Measurements from ENCODE around the gene B9D2.

Gene B9D2

DNA sequence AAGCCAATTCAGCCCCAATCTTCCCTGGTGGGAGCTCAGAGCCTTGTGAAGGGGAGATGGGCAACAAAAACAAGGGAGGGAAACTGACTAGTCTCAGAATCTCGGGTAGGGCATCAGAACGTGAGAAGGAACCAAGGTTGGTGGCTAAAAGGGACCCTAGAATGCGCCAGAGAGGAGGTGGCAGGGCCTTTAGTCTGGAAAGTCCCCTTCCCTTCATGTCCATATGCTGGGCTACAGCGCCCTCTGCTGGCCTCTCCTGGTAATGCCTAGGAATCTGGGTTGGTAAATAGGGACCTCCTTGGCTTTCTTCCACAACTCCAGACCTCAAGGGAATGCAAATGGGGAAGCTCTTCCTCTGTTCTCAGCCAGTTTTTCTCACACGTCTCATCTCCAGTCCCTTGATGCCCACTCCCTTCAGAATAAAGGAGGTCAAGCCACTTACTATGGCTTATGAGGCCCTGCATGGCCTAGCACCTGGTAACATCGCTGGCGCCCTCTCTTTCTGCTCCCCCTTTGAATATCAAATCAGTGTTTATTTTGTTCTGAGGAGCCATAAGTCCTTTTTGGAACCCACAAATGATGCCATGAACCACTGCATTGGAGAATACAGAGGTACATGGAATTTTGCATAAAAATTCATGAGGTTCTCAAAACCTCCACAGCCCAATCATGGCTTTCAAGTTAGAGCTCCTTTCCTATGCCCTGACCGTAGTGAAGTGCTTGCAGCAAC is 55.3 kb downstream of the B9D2 start:
- peak; percentile 83 for DNase-seq

GRCh38 chr19:41307954-41308449 is 55.9 kb downstream of the B9D2 start:
- DNase-seq, result no peak

GRCh38 chr19:41307090-41307875 is 56.7 kb downstream of the B9D2 start:
- DNase-seq, result no peak

DNA sequence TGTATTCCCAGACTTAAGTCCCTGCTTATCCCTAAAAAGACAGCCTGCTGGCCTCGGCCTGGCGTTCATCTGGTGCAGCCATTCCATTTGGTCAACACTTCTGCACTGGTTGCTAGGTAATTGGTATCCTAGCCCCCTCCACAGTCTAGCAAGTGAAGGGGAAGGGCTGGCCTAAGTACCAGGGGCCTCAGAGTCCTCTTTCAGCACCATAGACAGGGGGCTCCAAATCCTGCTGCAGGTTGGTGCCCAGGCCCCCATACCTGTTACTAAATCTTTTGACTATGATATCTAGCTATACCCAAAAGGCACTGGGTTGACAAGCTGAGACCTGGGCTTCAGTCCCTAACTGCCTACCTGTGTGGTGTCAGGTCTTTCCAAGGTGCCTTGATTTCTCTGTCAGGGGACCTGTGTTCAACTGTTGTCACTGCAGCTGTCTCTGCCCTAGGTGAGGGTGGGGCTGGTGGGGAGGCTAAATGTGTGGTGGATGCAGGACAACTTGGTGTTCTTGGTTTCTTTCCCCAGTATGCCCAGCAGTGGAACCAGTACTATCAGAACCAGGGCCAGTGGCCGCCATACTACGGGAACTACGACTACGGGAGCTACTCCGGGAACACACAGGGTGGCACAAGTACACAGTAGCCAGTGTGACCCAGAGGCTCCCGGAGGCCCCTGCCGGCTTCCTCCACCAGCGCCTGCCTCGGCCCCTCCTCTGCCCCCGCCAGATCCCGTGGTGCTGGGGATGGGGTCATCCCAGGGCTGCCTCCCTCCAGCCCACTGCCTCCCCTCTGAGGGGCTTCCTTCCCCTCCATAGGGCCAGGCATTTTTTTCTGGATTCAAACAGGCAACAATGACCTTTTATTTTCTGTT is 57.8 kb downstream of the B9D2 start:
- DNase-seq, result no peak

DNA sequence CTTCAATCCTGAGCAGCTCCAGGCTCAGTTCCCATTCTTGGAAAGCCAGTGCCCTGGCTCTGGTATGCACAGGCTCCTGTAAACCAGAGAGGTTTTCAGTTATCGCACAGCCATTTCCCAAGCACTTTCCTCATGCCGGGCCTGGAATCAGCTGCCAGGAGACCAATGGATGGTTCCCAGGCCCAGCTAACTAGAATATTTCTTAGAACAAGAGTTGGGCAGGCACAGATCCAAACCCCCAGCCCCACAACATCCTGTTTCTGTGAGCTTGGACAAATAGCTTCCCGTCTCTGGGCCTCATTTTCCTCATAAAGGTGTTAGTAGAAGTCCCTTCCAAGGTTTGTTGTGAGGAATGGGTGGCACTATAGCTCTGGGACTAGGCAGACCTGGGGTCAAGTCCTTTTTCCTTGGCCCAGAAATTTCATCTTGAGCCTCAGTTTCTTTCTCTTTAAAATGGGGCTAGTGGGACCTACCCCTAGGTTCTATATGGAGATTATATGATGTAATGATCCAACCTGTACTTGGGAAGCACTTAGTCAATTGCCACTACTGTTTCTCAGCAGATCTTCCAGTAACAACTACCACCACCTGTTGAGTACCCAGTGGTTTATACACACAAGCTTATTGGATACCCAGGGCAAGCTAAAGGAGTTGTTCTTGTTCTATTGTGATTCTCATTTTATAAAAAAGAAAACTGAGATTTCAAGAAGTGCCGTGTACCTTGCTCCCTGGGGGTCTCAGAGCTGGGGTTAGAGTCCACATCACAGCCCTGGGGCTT is 59.1 kb downstream of the B9D2 start:
- no peak for DNase-seq

Measured in MV-4-11 (cell line).